ENCODE data around the gene PER1. TPM values are rescaled to one million over a fixed set of nuclear protein-coding genes. Genes with fewer than 3 reads are reported as not detected.

The PER1 gene
- total RNA-seq, 1 donor, result 16.6 TPM

GRCh38 chr17:8149419-8150193 is 2.6 kb downstream of the PER1 start:
- no peak overlapping the region for H2AFZ ChIP-seq (ENCODE audit: low read length)
- peaks cover 58% of the 10 kb centered on the region for H3K36me3 ChIP-seq (ENCODE audit: insufficient read depth, low read length)
- H4K20me1 ChIP-seq (ENCODE audit: insufficient read depth, low read length), result peaks cover 37% of the 10 kb centered on the region
- DNase-seq (ENCODE audit: insufficient read length, low spot score, missing footprints), result peak; percentile 62
- H3K79me2 ChIP-seq (ENCODE audit: insufficient read depth, low read length), result peaks cover 25% of the 10 kb centered on the region
- H3K4me1 ChIP-seq (ENCODE audit: insufficient read depth, low read length), result peaks cover 36% of the 10 kb centered on the region
- no peak overlapping the region for H3K4me3 ChIP-seq (ENCODE audit: insufficient read depth, low read length)
- H3K9me3 ChIP-seq (ENCODE audit: low read depth, low read length), result no peaks in the 10 kb centered on the region
- peak overlapping the region; percentile 100 for H3K27ac ChIP-seq (ENCODE audit: low read depth, low read length)
- H3K27me3 ChIP-seq (ENCODE audit: insufficient read depth, low read length), result no peaks in the 10 kb centered on the region
- peak overlapping the region; percentile 92 for H3K4me2 ChIP-seq (ENCODE audit: insufficient read depth, low read length)
- TF ChIP-seq CTCF (IDR thresholded peaks at IDR 0.05; ENCODE audit: extremely low read depth, low read depth, low read length), result no peak

- Histone ChIP-seq H3K27me3 (ENCODE audit: insufficient read depth, low read length) (no peaks in the 10 kb centered on the region), H3K27ac (ENCODE audit: low read depth, low read length) (peak overlapping the region; percentile 27), H3K79me2 (ENCODE audit: insufficient read depth, low read length) (peaks cover 24% of the 10 kb centered on the region), H4K20me1 (ENCODE audit: insufficient read depth, low read length) (peaks cover 37% of the 10 kb centered on the region), H3K4me3 (ENCODE audit: insufficient read depth, low read length) (no peak overlapping the region), H3K4me1 (ENCODE audit: insufficient read depth, low read length) (peaks cover 27% of the 10 kb centered on the region), H2AFZ (ENCODE audit: low read length) (no peak overlapping the region), H3K4me2 (ENCODE audit: insufficient read depth, low read length) (no peak overlapping the region), H3K36me3 (ENCODE audit: insufficient read depth, low read length) (peaks cover 67% of the 10 kb centered on the region), H3K9me3 (ENCODE audit: low read depth, low read length) (no peaks in the 10 kb centered on the region)
- peak; percentile 41 for DNase-seq (ENCODE audit: insufficient read length, low spot score, missing footprints)
- TF ChIP-seq CTCF (IDR thresholded peaks at IDR 0.05; ENCODE audit: extremely low read depth, low read depth, low read length), result no peak
These were observed 3.6 kb downstream of the PER1 start for GRCh38 chr17:8148560-8148959.

GRCh38 chr17:8147805-8148404 is 4.3 kb downstream of the PER1 start:
- H3K79me2 ChIP-seq (ENCODE audit: insufficient read depth, low read length), result peaks cover 24% of the 10 kb centered on the region
- TF ChIP-seq CTCF (IDR thresholded peaks at IDR 0.05; ENCODE audit: extremely low read depth, low read depth, low read length), result no peak

GRCh38 chr17:8147141-8147804 is 4.9 kb downstream of the PER1 start:
- Histone ChIP-seq H3K36me3 (ENCODE audit: insufficient read depth, low read length) (peaks cover 74% of the 10 kb centered on the region), H3K4me2 (ENCODE audit: insufficient read depth, low read length) (no peak overlapping the region), H2AFZ (ENCODE audit: low read length) (no peak overlapping the region), H3K9me3 (ENCODE audit: low read depth, low read length) (no peaks in the 10 kb centered on the region), H3K27me3 (ENCODE audit: insufficient read depth, low read length) (no peaks in the 10 kb centered on the region), H3K79me2 (ENCODE audit: insufficient read depth, low read length) (peaks cover 23% of the 10 kb centered on the region), H3K4me3 (ENCODE audit: insufficient read depth, low read length) (no peak overlapping the region), H4K20me1 (ENCODE audit: insufficient read depth, low read length) (peaks cover 37% of the 10 kb centered on the region), H3K4me1 (ENCODE audit: insufficient read depth, low read length) (peaks cover 15% of the 10 kb centered on the region), H3K27ac (ENCODE audit: low read depth, low read length) (no peak overlapping the region)
- DNase-seq (ENCODE audit: insufficient read length, low spot score, missing footprints), result peak; percentile 75
- TF ChIP-seq CTCF (IDR thresholded peaks at IDR 0.05; ENCODE audit: extremely low read depth, low read depth, low read length), result no peak

More at GRCh38 chr17:8147805-8148404, 4.3 kb downstream of the PER1 start:
- no peak overlapping the region for H2AFZ ChIP-seq (ENCODE audit: low read length)
- H3K4me2 ChIP-seq (ENCODE audit: insufficient read depth, low read length), result no peak overlapping the region
- no peak overlapping the region for H3K4me3 ChIP-seq (ENCODE audit: insufficient read depth, low read length)
- peaks cover 37% of the 10 kb centered on the region for H4K20me1 ChIP-seq (ENCODE audit: insufficient read depth, low read length)
- H3K27me3 ChIP-seq (ENCODE audit: insufficient read depth, low read length), result no peaks in the 10 kb centered on the region
- H3K27ac ChIP-seq (ENCODE audit: low read depth, low read length), result peak overlapping the region; percentile 27
- peaks cover 20% of the 10 kb centered on the region for H3K4me1 ChIP-seq (ENCODE audit: insufficient read depth, low read length)
- peak; percentile 50 for DNase-seq (ENCODE audit: insufficient read length, low spot score, missing footprints)
- no peaks in the 10 kb centered on the region for H3K9me3 ChIP-seq (ENCODE audit: low read depth, low read length)
- H3K36me3 ChIP-seq (ENCODE audit: insufficient read depth, low read length), result peaks cover 68% of the 10 kb centered on the region
